OCI-LY7 (cell line): ENCODE measurements around the gene GREB1. TPM values are rescaled to one million over a fixed set of nuclear protein-coding genes. Genes with fewer than 3 reads are reported as not detected.

ENCODE experiments used
- BruUV-seq: library from RNA; stranded (reverse); fragments of 400-500 nt; replicated peaks from 2 replicates; lab custom pipeline; 2021; lab: Mats Ljungman, UMichigan
- CTCF ChIA-PET: fragments of 300-600 bp; sonication (Branson Sonifier 250); formaldehyde crosslinking; loops from one replicate; lab custom pipeline; 2022; ENCODE audit warnings: antibody characterized with exemption; ENCODE audit not compliant: unreplicated experiment; lab: Charles Lee
- POLR2A ChIA-PET: fragments of 300-600 bp; sonication (Branson Sonifier 250); formaldehyde crosslinking; loops from one replicate; lab custom pipeline; 2022; ENCODE audit warnings: antibody characterized with exemption; lab: Charles Lee
- DNase-seq: peaks from one replicate; pipeline ENCODE4 v3.0.0-alpha.2; 2015; ENCODE audit warnings: low spot score
- H2AFZ ChIP-seq: fragments of 200-600 bp; sonication (generic), shearing (Covaris generic); 2 replicates; pipeline ENCODE4 v1.6.1; 2014; ENCODE audit warnings: mild to moderate bottlenecking, antibody characterized with exemption, low read length, moderate library complexity
- H3K27ac ChIP-seq: fragments of 200-600 bp; sonication (generic); 2 replicates; pipeline ENCODE4 v1.5.1; 2014; ENCODE audit warnings: mixed run types, low read depth, mild to moderate bottlenecking, moderate library complexity, low read length, inconsistent platforms; ENCODE audit not compliant: poor library complexity, severe bottlenecking
- H3K36me3 ChIP-seq: fragments of 200-600 bp; sonication (generic); 2 replicates; pipeline ENCODE4 v1.6.1; 2014; ENCODE audit warnings: mild to moderate bottlenecking, antibody characterized with exemption, low read length, moderate library complexity, mixed read lengths; ENCODE audit not compliant: insufficient read depth
- H3K4me1 ChIP-seq: fragments of 200-600 bp; sonication (generic); 2 replicates; pipeline ENCODE4 v1.5.1; 2014; ENCODE audit warnings: mild to moderate bottlenecking, low read length; ENCODE audit not compliant: insufficient read depth, poor library complexity, severe bottlenecking
- H3K4me2 ChIP-seq: fragments of 200-600 bp; sonication (generic); 2 replicates; pipeline ENCODE4 v1.6.1; 2014; ENCODE audit warnings: mild to moderate bottlenecking, low read length
- H3K4me3 ChIP-seq: fragments of 200-600 bp; sonication (generic); 2 replicates; pipeline ENCODE4 v1.5.1; 2014; ENCODE audit warnings: mild to moderate bottlenecking, low read depth, low read length; ENCODE audit not compliant: poor library complexity, severe bottlenecking
- H3K79me2 ChIP-seq: fragments of 200-600 bp; sonication (generic); 2 replicates; pipeline ENCODE4 v1.6.1; 2016; ENCODE audit warnings: low read depth, mild to moderate bottlenecking, low read length, moderate library complexity, mixed read lengths; ENCODE audit not compliant: insufficient read depth
- H3K9me2 ChIP-seq: fragments of 200-600 bp; sonication (generic); 2 replicates; pipeline ENCODE4 v1.6.1; 2016; ENCODE audit warnings: mild to moderate bottlenecking, low read length, mixed read lengths; ENCODE audit not compliant: insufficient read depth
- H3K9me3 ChIP-seq: fragments of 200-600 bp; sonication (generic); 2 replicates; pipeline ENCODE4 v1.6.1; 2014; ENCODE audit warnings: mild to moderate bottlenecking, mixed run types, low read length, mixed read lengths
- H4K20me1 ChIP-seq: fragments of 200-600 bp; sonication (generic); 2 replicates; pipeline ENCODE4 v1.6.1; 2014; ENCODE audit warnings: mild to moderate bottlenecking, antibody characterized with exemption, low read length, moderate library complexity, mixed read lengths; ENCODE audit not compliant: insufficient read depth
- EZH2phosphoT487 ChIP-seq: fragments of 200-600 bp; sonication (generic); IDR thresholded peaks from 2 replicates; pipeline ENCODE4 v1.6.1; 2018; ENCODE audit warnings: low read depth, borderline replicate concordance, mild to moderate bottlenecking, mixed run types, antibody characterized with exemption, low read length, moderate library complexity, mixed read lengths
- intact Hi-C: fragments of 100-400 bp; cut with micrococcal nuclease; formaldehyde crosslinking; loops from one replicate; pipeline ENCODE4 v1.10.0; 2022; ENCODE audit not compliant: unreplicated experiment
- total RNA-seq, 2 experiments: library from RNA; depleted of rRNA in 1 of 2; stranded (reverse); fragments of >200 nt in 1 of 2; shearing (Covaris generic) in 1 of 2; gene quantifications; 2 replicates each; pipeline ENCODE4 v1.2.3, GENCODE V29; 2014 to 2022
- TF ChIP-seq, protein P1 (sequence below): fragments of 200-600 bp; sonication (generic); conservative IDR thresholded peaks from 2 replicates; pipeline ENCODE4 v1.5.1; 2014; ENCODE audit warnings: mild to moderate bottlenecking, antibody characterized with exemption, low read length, moderate library complexity, mixed read lengths

Gene GREB1
- total RNA-seq, 2 experiments from 2014 or later: 3.5 to 8.4 TPM

GRCh38 chr2:11656252-11656651 lies 122.4 kb downstream of the GREB1 start:
- intact Hi-C loops: no loop called here
- H3K79me2 ChIP-seq: no peaks in the 10 kb centered on the region
- H3K4me2 ChIP-seq: no peak overlapping the region
- ChIA-PET CTCF (interaction anchor here (0.7 kb wide), 1 partner anchor 46 kb away, joined by 3 read pairs; no protein-coding TSS in a partner anchor), POLR2A (no interaction called here)
- no TSS peak for BruUV-seq
- H3K27ac ChIP-seq: no peak overlapping the region
- no peaks in the 10 kb centered on the region for H3K4me1 ChIP-seq
- no peak for DNase-seq
- no peak overlapping the region for H3K4me3 ChIP-seq
- no peaks in the 10 kb centered on the region for H3K36me3 ChIP-seq
- TF ChIP-seq, protein P1, sequence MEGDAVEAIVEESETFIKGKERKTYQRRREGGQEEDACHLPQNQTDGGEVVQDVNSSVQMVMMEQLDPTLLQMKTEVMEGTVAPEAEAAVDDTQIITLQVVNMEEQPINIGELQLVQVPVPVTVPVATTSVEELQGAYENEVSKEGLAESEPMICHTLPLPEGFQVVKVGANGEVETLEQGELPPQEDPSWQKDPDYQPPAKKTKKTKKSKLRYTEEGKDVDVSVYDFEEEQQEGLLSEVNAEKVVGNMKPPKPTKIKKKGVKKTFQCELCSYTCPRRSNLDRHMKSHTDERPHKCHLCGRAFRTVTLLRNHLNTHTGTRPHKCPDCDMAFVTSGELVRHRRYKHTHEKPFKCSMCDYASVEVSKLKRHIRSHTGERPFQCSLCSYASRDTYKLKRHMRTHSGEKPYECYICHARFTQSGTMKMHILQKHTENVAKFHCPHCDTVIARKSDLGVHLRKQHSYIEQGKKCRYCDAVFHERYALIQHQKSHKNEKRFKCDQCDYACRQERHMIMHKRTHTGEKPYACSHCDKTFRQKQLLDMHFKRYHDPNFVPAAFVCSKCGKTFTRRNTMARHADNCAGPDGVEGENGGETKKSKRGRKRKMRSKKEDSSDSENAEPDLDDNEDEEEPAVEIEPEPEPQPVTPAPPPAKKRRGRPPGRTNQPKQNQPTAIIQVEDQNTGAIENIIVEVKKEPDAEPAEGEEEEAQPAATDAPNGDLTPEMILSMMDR: no peak
- TF ChIP-seq EZH2phosphoT487: no peak
- no peak overlapping the region for H2AFZ ChIP-seq
- H4K20me1 ChIP-seq: no peaks in the 10 kb centered on the region
- H3K9me2 ChIP-seq: no peaks in the 10 kb centered on the region
- H3K9me3 ChIP-seq: no peaks in the 10 kb centered on the region

DNA sequence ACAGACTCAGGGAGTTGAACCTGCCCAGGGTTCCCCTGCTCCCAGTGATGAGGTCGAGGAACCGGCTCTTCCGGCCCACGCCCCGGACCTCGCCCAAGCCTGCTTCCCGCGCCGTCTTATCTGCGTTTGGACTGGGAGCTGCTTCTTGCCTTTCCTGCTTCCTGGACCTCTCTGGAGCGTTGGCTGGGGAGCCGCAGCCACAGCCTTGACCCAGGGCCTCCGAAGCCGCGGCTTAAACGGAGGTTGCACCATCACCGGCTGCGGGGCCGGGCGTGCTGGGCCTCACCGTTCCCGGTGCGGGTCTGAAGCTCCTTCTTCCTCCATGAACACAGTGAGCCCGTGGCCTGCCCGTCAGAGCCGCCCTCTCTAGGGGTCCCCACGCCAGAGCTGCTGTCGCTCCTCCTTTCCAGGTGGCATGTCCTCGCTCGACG lies 122.8 kb downstream of the GREB1 start:
- H3K27ac ChIP-seq: no peak overlapping the region
- no peaks in the 10 kb centered on the region for H3K9me3 ChIP-seq
- H4K20me1 ChIP-seq: no peaks in the 10 kb centered on the region
- no peak overlapping the region for H3K4me2 ChIP-seq
- CTCF ChIA-PET: interaction anchor here (0.7 kb wide), 1 partner anchor 46 kb away, joined by 3 read pairs; no protein-coding TSS in a partner anchor
- no peaks in the 10 kb centered on the region for H3K4me1 ChIP-seq
- H3K36me3 ChIP-seq: no peaks in the 10 kb centered on the region
- no peak for DNase-seq
- H2AFZ ChIP-seq: no peak overlapping the region
- H3K79me2 ChIP-seq: no peaks in the 10 kb centered on the region
- H3K9me2 ChIP-seq: no peaks in the 10 kb centered on the region
- H3K4me3 ChIP-seq: no peak overlapping the region
- intact Hi-C loops: no loop called here
- POLR2A ChIA-PET: no interaction called here
- no peak for TF ChIP-seq EZH2phosphoT487
- TF ChIP-seq, protein P1: no peak
- BruUV-seq: no TSS peak

DNA sequence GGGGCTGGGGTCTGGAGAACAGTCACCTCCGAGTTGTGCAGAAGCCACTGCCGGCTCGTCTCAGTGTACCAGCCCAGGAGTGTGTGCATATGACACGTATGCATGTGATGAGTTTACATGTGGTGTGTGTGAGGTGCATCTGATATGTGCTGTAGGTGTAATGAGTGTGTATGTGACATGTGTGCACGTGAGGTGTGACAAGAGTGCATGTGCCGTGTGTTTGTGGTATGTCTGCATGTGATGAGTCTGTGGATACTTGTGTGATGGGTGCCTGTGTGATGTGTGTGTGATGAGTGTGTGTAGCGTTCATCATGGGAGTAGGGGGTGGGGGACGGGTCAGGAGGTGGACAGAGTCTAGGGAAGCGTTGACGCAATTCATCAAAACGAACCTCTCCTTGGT lies 123.3 kb downstream of the GREB1 start:
- Histone ChIP-seq H3K4me1 (no peaks in the 10 kb centered on the region), H3K79me2 (no peaks in the 10 kb centered on the region), H3K36me3 (no peaks in the 10 kb centered on the region), H3K27ac (no peak overlapping the region), H3K4me3 (no peak overlapping the region), H3K9me3 (no peaks in the 10 kb centered on the region), H4K20me1 (no peaks in the 10 kb centered on the region), H3K4me2 (no peak overlapping the region), H2AFZ (no peak overlapping the region), H3K9me2 (no peaks in the 10 kb centered on the region)
- no peak for TF ChIP-seq EZH2phosphoT487
- TF ChIP-seq, protein P1: no peak
- ChIA-PET POLR2A (no interaction called here), CTCF (interaction anchor here (0.7 kb wide), 1 partner anchor 47 kb away, joined by 3 read pairs; no protein-coding TSS in a partner anchor)
- no TSS peak for BruUV-seq
- intact Hi-C loops: no loop called here
- DNase-seq: no peak
